ENCODE data around the gene ACAA2.

The ACAA2 gene

GRCh38 chr18:49756135-49756534 is 57.2 kb downstream of the ACAA2 start:
- no peak for DNase-seq
- in situ Hi-C loops (cut with HindIII; ENCODE audit: low pct_ligation_motif_present, low pct_unique_long_range_greater_than_20kb, low sequenced_read_pairs): no loop called here

- DNase-seq: no peak
- in situ Hi-C loops (cut with HindIII; ENCODE audit: low pct_ligation_motif_present, low pct_unique_long_range_greater_than_20kb, low sequenced_read_pairs): no loop called here
Observed at GRCh38 chr18:49755489-49755888, 57.8 kb downstream of the ACAA2 start.

- in situ Hi-C loops (cut with HindIII; ENCODE audit: low pct_ligation_motif_present, low pct_unique_long_range_greater_than_20kb, low sequenced_read_pairs): no loop called here
- DNase-seq: no peak
Observed at GRCh38 chr18:49754866-49755265, 58.5 kb downstream of the ACAA2 start.

GRCh38 chr18:49753643-49754042 is 59.7 kb downstream of the ACAA2 start:
- in situ Hi-C loops (cut with HindIII; ENCODE audit: low pct_ligation_motif_present, low pct_unique_long_range_greater_than_20kb, low sequenced_read_pairs): no loop called here
- DNase-seq: no peak

- DNase-seq: no peak
Observed at GRCh38 chr18:49752095-49752457, 61.3 kb downstream of the ACAA2 start.

GRCh38 chr18:49751427-49752094 is 61.8 kb downstream of the ACAA2 start:
- in situ Hi-C loops (cut with HindIII; ENCODE audit: low pct_ligation_motif_present, low pct_unique_long_range_greater_than_20kb, low sequenced_read_pairs): no loop called here
- no peak for DNase-seq

More at GRCh38 chr18:49752095-49752457, 61.3 kb downstream of the ACAA2 start:
- in situ Hi-C loops (cut with HindIII; ENCODE audit: low pct_ligation_motif_present, low pct_unique_long_range_greater_than_20kb, low sequenced_read_pairs): no loop called here

GRCh38 chr18:49749563-49749962 is 63.8 kb downstream of the ACAA2 start:
- no peak for DNase-seq
- in situ Hi-C loops (cut with HindIII; ENCODE audit: low pct_ligation_motif_present, low pct_unique_long_range_greater_than_20kb, low sequenced_read_pairs): no loop called here

- in situ Hi-C loops (cut with HindIII; ENCODE audit: low pct_ligation_motif_present, low pct_unique_long_range_greater_than_20kb, low sequenced_read_pairs): no loop called here
Observed at GRCh38 chr18:49747876-49748275, 65.5 kb downstream of the ACAA2 start.

GRCh38 chr18:49745045-49746014 is 68.0 kb downstream of the ACAA2 start:
- no peak for DNase-seq
- in situ Hi-C loops (cut with HindIII; ENCODE audit: low pct_ligation_motif_present, low pct_unique_long_range_greater_than_20kb, low sequenced_read_pairs): no loop called here

More at GRCh38 chr18:49747876-49748275, 65.5 kb downstream of the ACAA2 start:
- no peak for DNase-seq

GRCh38 chr18:49744376-49745008 is 68.8 kb downstream of the ACAA2 start:
- no peak for DNase-seq

GRCh38 chr18:49743117-49743567 is 70.2 kb downstream of the ACAA2 start:
- in situ Hi-C loops (cut with HindIII; ENCODE audit: low pct_ligation_motif_present, low pct_unique_long_range_greater_than_20kb, low sequenced_read_pairs): no loop called here
- DNase-seq: no peak

More at GRCh38 chr18:49744376-49745008, 68.8 kb downstream of the ACAA2 start:
- in situ Hi-C loops (cut with HindIII; ENCODE audit: low pct_ligation_motif_present, low pct_unique_long_range_greater_than_20kb, low sequenced_read_pairs): no loop called here

- in situ Hi-C loops (cut with HindIII; ENCODE audit: low pct_ligation_motif_present, low pct_unique_long_range_greater_than_20kb, low sequenced_read_pairs): no loop called here
- DNase-seq: no peak
Observed at GRCh38 chr18:49742316-49743116, 70.8 kb downstream of the ACAA2 start.

- in situ Hi-C loops (cut with HindIII; ENCODE audit: low pct_ligation_motif_present, low pct_unique_long_range_greater_than_20kb, low sequenced_read_pairs): no loop called here
- no peak for DNase-seq
Observed at GRCh38 chr18:49739275-49739674, 74.1 kb downstream of the ACAA2 start.

GRCh38 chr18:49738721-49739120 is 74.6 kb downstream of the ACAA2 start:
- in situ Hi-C loops (cut with HindIII; ENCODE audit: low pct_ligation_motif_present, low pct_unique_long_range_greater_than_20kb, low sequenced_read_pairs): no loop called here
- DNase-seq: no peak

GRCh38 chr18:49734836-49735235 is 78.5 kb downstream of the ACAA2 start:
- in situ Hi-C loops (cut with HindIII; ENCODE audit: low pct_ligation_motif_present, low pct_unique_long_range_greater_than_20kb, low sequenced_read_pairs): no loop called here
- no peak for DNase-seq

GRCh38 chr18:49733896-49734585 is 79.3 kb downstream of the ACAA2 start:
- no peak for DNase-seq
- in situ Hi-C loops (cut with HindIII; ENCODE audit: low pct_ligation_motif_present, low pct_unique_long_range_greater_than_20kb, low sequenced_read_pairs): no loop called here

GRCh38 chr18:49733321-49733720 is 80.0 kb downstream of the ACAA2 start:
- no peak for DNase-seq
- in situ Hi-C loops (cut with HindIII; ENCODE audit: low pct_ligation_motif_present, low pct_unique_long_range_greater_than_20kb, low sequenced_read_pairs): no loop called here

Measured in ACHN (cell line).